SH-SY5Y (cell line): ENCODE data around the gene IP6K3.

ENCODE experiments used
- GATA2 ChIP-seq: IDR thresholded peaks from 2 replicates; pipeline ENCODE4 v1.6.1; 2011; ENCODE audit warnings: mild to moderate bottlenecking, low read depth, low read length
- GATA3 ChIP-seq: IDR thresholded peaks from 2 replicates; pipeline ENCODE4 v1.6.1; 2011; ENCODE audit warnings: low read depth, mild to moderate bottlenecking, low read length, moderate library complexity

Gene IP6K3

DNA sequence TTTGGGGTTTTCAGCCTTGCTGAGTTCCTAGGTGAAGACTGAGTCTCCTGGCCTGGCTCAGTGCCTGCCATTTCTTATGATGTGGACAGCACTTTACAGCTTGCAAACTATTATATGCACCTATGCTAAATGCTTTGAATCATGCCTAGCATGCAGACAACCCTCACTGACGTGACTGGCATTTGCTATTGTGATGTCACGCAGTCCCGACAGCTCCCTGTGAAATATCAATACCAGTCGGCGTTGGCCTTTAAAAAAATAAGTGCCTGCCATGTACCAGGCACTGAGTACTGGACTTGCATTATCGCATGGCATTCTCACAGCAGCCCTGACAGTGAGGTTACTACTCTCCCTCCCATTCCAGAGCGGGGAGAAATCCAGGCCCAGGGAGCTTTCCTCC is 70.7 kb downstream of the IP6K3 start:
- no peak for TF ChIP-seq GATA3
- no peak for TF ChIP-seq GATA2

DNA sequence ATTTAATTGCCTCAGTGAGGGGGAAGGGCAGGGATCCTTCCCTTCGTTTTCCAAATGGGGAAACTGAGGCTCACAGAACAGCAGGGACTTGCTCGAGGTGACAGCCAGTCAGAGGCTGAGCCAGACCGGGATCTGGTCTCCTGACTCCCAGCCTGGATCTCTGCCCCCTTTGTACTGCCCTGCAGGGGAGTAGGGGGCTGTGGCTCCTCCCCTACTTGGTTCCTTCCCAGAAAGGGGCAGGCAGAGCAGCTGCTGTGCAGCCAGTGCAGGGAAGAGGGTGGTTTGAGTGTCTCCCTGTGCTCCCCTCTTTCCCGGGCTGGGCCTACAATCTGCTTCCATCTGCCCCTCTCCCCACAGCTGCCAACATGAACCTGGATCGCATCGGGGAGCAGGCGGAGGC is 72.9 kb downstream of the IP6K3 start:
- no peak for TF ChIP-seq GATA2
- no peak for TF ChIP-seq GATA3

DNA sequence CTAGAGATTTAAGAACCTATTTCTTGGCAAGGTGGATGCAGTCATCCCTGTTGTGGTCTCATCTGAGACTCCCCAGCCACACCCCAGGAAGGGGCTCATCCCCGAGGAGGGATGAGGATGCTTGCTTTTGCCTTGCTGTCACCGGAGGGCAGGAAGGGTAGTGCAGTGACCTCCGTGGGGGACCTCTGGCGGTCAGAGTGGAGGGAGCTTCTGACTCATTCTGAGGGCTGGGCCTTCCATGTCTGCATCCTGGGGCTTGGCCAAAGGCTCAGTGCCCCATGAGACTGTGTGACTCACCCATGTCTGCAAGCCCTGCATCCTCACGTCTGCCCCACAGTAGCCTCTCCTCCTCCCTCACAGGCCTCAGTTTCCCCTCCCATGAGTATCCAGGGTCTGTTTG is 73.9 kb downstream of the IP6K3 start:
- TF ChIP-seq GATA2 = no peak
- TF ChIP-seq GATA3 = no peak

DNA sequence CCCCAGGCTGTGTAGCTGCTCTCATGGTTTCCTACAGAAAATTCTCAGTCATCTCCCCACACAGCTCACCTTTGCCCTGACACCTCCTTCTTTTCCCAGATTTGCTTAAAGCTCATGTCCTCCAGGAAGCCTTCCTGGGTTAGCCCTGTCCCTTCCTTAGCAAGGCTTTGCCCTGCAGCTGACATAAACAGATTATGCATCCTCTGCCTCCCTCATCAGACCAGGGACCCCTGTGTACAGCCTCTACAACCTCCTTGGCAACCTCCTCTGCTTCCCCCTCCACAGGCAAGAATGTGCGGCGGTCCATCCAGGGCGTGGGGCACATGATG is 75.0 kb downstream of the IP6K3 start:
- TF ChIP-seq GATA3 (no peak), GATA2 (no peak)
